WTC11 (cell line): ENCODE measurements around the gene ATP8B4.

Experiments
- ATF2 ChIP-seq: sonication (generic); formaldehyde crosslinking; IDR thresholded peaks from 2 replicates; pipeline ENCODE4 v1.8.1; 2022; ENCODE audit warnings: low read depth, missing genetic modification reagents, borderline replicate concordance
- CTCF ChIP-seq: fragments of 200-600 bp; IDR thresholded peaks from 2 replicates; pipeline ENCODE4 v1.8.0; 2022; ENCODE audit warnings: antibody characterized with exemption
- GABPB1 ChIP-seq: sonication (generic); formaldehyde crosslinking; IDR thresholded peaks from 2 replicates; pipeline ENCODE4 v1.8.1; 2023; ENCODE audit warnings: mild to moderate bottlenecking, missing genetic modification reagents
- NR1H2 ChIP-seq: sonication (generic); formaldehyde crosslinking; IDR thresholded peaks from 2 replicates; pipeline ENCODE4 v1.9.0; 2021; ENCODE audit warnings: mild to moderate bottlenecking, moderate library complexity, missing genetic modification reagents
- SP1 ChIP-seq: sonication (generic); formaldehyde crosslinking; conservative IDR thresholded peaks from 2 replicates; pipeline ENCODE4 v1.8.1; 2022; ENCODE audit warnings: missing genetic modification reagents

GRCh38 chr15:49982584-49982983, 136.4 kb downstream of the ATP8B4 start:
- TF ChIP-seq CTCF (no peak), SP1 (CRISPR knock-in tag) (no peak), NR1H2 (CRISPR knock-in tag) (no peak), GABPB1 (CRISPR knock-in tag) (no peak), ATF2 (CRISPR knock-in tag) (no peak)
